Activated naive CD4-positive, alpha-beta T cell (primary cell): ENCODE results near the gene GYPE.
"Not testable (repeated sequence)": the region's sequence is repeated elsewhere in the genome, so short reads cannot be mapped to it uniquely, and the experiment has no call there.

Experiments used
- DNase-seq, 4 experiments: peaks; one replicate each; lab custom pipeline; 2025; lab: John Stamatoyannopoulos, UW

GYPE gene

GRCh38 chr4:143905440-143905839 lies at the start of gene GYPE:
Gene GYPE, minus strand, starts transcription at chr4:143905559. Its CDS starts 52 bp downstream, at chr4:143905507.
- DNase-seq, result not testable (repeated sequence)

- not testable (repeated sequence) for DNase-seq
Observed at GRCh38 chr4:143951458-143951972, 46.2 kb upstream of the GYPE start.

GRCh38 chr4:143950967-143951366 lies 45.6 kb upstream of the GYPE start:
- not testable (repeated sequence) for DNase-seq

GRCh38 chr4:143950185-143950584 lies 44.8 kb upstream of the GYPE start:
- DNase-seq, result not testable (repeated sequence)

GRCh38 chr4:143947493-143947892 lies 42.1 kb upstream of the GYPE start:
- not testable (repeated sequence) for DNase-seq

GRCh38 chr4:143940708-143941107 lies 35.3 kb upstream of the GYPE start:
- not testable (repeated sequence) for DNase-seq

- DNase-seq, result no peak
Observed at GRCh38 chr4:143939528-143939927, 34.2 kb upstream of the GYPE start.

- not testable (repeated sequence) for DNase-seq
Observed at GRCh38 chr4:143938890-143939289, 33.5 kb upstream of the GYPE start.

GRCh38 chr4:143921181-143921580 lies 15.8 kb upstream of the GYPE start:
- no peak for DNase-seq

GRCh38 chr4:143916485-143916884 lies 11.1 kb upstream of the GYPE start:
- not testable (repeated sequence) for DNase-seq

- DNase-seq, result not testable (repeated sequence)
Observed at GRCh38 chr4:143912478-143912877, 7.1 kb upstream of the GYPE start.

- DNase-seq, result peak in 2 of 4 experiments; percentile 0
Observed at GRCh38 chr4:143911528-143912417, 6.4 kb upstream of the GYPE start.

GRCh38 chr4:143910906-143911305 lies 5.5 kb upstream of the GYPE start:
- not testable (repeated sequence) for DNase-seq

- peak in 1 of 4 experiments; percentile 1 for DNase-seq
Observed at GRCh38 chr4:143907811-143908210, 2.5 kb upstream of the GYPE start.

GRCh38 chr4:143904431-143904830 lies 928 bp downstream of the GYPE start:
- DNase-seq, result not testable (repeated sequence)

- not testable (repeated sequence) for DNase-seq
Observed at GRCh38 chr4:143890323-143890722, 15.0 kb downstream of the GYPE start.

- not testable (repeated sequence) for DNase-seq
Observed at GRCh38 chr4:143888189-143888588, 17.2 kb downstream of the GYPE start.

- not testable (repeated sequence) for DNase-seq
Observed at GRCh38 chr4:143884965-143885364, 20.4 kb downstream of the GYPE start.

- no peak for DNase-seq
Observed at GRCh38 chr4:143883529-143883928, 21.8 kb downstream of the GYPE start.

- DNase-seq, result no peak
Observed at GRCh38 chr4:143882892-143883291, 22.5 kb downstream of the GYPE start.

- DNase-seq, result not testable (repeated sequence)
Observed at GRCh38 chr4:143879561-143879960, 25.8 kb downstream of the GYPE start.

GRCh38 chr4:143875357-143875756 lies 30.0 kb downstream of the GYPE start:
- DNase-seq, result not testable (repeated sequence)
